HG03045 (cell line): ENCODE measurements around the gene EYS.
"Not testable (repeated sequence)": the region's sequence is repeated elsewhere in the genome, so short reads cannot be mapped to it uniquely, and the experiment has no call there.

ENCODE experiments used
- ATAC-seq: cut with Tn5 transposase; IDR thresholded peaks from one replicate; pipeline ENCODE4 v1.9.1; 2021; ENCODE audit warnings: mild to moderate bottlenecking, moderate library complexity; ENCODE audit not compliant: unreplicated experiment

Gene EYS

GRCh38 chr6:65113581-65113980 lies 593.4 kb downstream of the EYS start:
- ATAC-seq = no peak

- no peak for ATAC-seq
Observed at GRCh38 chr6:65112435-65112834, 594.6 kb downstream of the EYS start.

DNA sequence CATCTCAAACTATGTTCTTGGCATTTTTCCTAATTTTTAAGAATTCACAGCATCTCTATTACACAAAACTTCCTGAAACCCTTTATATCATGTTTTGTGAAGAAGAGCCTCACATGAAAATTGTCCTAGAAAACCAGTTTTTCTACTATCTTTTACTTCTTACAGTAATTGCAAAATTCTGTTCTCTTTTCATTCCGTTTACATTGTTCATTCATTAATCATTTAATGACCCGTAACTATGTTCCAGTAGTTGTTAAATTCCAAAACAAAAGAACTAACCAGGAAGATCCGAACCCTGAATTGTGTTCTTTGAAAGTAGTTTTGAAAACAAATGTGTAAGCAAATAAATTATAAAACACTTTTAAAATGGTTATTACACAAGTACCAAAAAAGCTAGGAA lies 597.0 kb downstream of the EYS start:
- ATAC-seq = no peak

GRCh38 chr6:65098349-65098748 lies 608.7 kb downstream of the EYS start:
- no peak for ATAC-seq

GRCh38 chr6:65091561-65091960 lies 615.5 kb downstream of the EYS start:
- ATAC-seq = no peak

DNA sequence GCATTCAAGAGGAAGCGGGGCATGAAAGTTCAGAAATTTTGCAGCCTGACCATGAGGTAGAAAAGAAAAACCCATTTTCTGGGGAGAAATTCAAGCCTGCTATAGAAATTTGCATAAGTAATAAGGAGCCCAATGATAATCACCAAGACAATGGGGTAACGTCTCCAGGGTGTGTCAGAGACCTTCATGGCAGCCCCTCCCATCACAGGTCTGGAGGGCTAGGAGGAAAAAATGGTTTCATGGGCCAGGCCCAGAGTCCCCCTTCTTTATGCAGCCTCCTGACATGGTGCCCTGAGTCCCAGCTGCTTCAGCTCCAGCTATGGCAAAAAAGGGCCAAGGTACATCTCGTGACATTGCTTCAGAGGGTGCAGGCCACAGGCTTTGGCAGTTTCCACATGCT lies 618.5 kb downstream of the EYS start:
- ATAC-seq = no peak

DNA sequence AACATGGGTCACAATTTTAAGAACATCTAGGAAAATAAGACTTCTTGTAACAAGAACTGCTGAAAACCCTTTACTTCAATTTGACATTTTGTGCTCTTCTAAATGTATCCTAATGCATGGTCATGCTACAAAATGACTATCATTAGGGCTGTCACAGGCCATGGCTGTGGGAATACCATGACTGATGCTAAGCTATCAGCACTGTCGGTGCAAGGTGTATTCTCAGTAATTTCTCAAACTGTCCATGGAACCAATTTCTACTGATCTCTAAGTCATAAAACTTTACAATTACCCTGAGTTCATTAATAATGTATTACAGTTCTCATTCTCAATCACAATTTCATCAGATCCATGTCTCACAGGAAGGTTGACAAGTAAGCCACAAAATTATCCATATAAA lies 625.3 kb downstream of the EYS start:
- ATAC-seq = no peak

DNA sequence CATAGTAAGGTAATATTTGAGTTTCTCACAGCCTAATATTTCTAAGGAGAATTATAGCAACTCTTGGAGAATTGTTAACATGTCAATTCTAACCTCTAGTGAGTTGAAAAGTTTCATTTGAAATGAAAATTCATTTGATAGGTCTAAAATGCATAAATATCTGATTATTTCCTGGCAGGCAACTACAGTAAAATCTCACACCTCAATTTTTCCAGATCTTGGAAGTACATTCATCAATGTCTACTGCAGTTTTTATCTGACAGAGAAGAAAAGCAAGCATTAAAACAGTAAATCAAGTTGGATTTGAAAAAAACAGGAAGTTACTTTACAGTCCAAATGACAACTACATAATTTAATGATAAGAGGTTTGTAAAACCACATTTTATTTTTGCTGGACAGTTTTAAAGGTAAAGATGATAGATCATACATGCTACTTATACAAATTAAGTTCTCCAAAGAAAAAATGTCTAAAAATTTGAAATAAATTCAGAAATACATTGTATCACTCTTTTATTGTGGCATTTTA lies 631.3 kb downstream of the EYS start:
- no peak for ATAC-seq

- no peak for ATAC-seq
Observed at GRCh38 chr6:65072500-65072899, 634.5 kb downstream of the EYS start.

- ATAC-seq = no peak
Observed at GRCh38 chr6:65071480-65071879, 635.5 kb downstream of the EYS start.

GRCh38 chr6:65064844-65065243 lies 642.2 kb downstream of the EYS start:
- no peak for ATAC-seq

GRCh38 chr6:65059568-65059967 lies 647.5 kb downstream of the EYS start:
- ATAC-seq = no peak

DNA sequence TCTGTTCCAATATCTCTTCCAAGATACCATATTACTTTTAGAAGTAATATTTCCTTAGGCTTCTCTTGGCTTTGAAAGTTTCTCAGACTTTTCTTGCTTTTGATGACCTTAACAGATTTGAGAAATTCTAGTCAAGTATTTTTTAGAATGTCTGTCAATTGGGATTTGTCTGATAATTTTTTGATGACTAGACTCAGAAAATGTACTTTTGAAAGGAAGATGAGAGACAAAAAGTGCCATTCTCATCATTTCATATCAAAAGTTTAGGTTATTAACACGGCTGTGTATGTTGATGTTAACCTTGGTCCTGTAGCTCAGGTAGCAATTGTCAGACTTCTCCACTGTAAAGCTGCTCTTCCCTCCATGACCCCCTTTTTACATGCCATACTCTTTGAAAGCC lies 651.5 kb downstream of the EYS start:
- no peak for ATAC-seq

- ATAC-seq = no peak
Observed at GRCh38 chr6:65052626-65053025, 654.4 kb downstream of the EYS start.

GRCh38 chr6:65045801-65046200 lies 661.2 kb downstream of the EYS start:
- no peak for ATAC-seq

GRCh38 chr6:65014006-65014405 lies 693.0 kb downstream of the EYS start:
- ATAC-seq = no peak

GRCh38 chr6:65006788-65007187 lies 700.2 kb downstream of the EYS start:
- ATAC-seq = no peak

GRCh38 chr6:65004283-65004682 lies 702.7 kb downstream of the EYS start:
- ATAC-seq = no peak

DNA sequence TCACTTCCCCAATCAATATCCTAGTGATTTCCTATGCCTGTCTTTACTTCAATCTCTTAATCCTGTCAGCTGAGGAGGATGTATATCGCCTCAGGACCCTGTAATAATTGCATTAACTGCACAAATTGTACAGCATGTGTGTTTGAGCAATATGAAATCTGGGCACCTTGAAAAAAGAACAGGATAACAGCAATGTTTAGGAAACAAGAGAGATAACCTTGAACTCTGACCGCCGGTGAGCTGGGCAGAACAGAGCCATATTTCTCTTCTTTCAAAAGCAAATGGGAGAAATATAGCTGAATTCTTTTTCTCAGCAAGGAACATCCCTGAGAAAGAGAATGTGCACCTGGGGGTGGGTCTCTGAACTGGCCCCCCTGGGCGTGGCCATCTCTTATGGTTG lies 704.1 kb downstream of the EYS start:
- ATAC-seq = not testable (repeated sequence)

DNA sequence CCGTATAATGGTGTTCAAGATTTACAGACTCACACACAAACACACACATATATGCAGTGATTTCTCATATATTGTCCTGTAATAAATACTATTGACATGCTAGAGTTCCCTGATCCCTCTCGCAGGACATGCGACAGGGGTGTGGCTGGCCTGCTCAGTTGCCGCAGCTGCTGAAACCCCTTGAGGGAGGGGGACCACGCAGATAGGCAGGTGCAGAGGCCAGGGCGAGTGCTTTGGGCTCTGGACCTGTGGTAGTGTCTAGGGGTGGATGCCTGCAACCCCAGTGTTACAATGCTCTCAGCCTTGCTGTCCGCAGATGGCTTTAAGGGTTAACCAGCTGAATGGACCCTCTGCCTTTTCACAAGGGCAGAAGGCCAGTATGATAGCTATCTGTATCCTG lies 706.2 kb downstream of the EYS start:
- no peak for ATAC-seq

GRCh38 chr6:64998204-64998603 lies 708.8 kb downstream of the EYS start:
- ATAC-seq = no peak

DNA sequence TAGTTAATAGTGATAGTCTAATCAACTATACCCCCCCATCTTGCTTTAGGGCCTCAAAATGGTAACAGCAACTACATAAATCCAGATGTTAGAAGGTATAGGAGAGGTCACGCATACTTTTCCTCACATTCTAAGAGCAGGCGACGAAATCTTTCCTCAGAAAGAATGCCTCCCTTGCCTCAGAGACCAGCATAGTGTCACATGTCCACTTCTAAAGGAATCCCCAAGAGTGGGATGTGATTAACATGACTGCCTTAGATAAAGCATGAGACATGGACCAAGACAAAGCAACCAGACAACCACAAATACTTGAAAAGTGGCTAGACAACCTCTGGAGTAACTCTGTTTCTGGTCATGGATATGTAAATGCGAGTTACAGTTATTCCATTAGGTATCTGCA lies 710.7 kb downstream of the EYS start:
- ATAC-seq = no peak

DNA sequence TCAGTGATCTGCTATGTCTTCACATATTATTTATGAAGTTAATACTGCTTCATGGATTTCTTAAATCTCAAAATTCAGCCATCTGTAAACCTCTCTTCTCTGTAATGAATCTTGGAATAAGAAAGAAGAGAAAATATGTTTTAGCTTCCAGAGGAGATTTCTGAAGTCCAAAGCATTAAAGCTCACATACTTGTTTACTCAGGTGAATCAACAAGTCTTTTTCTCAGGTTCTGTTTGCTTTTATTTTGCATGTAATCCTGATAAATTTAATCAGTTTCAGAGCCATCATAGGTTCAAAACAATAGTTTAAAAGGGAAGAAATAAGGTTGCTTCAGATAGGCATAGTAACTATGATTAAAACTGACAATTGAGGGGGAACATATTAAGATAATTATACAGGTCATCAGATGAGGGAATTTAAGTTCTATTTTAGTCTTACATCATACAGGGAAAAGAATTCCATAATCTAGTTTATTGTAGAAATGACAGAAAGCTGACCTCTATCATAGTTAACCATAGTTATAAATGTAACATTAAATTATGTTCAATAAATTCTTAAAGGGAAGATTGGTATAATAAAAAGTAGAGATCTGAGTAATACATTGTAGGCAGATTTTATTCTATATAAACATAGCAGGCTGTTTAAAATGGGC lies 716.2 kb downstream of the EYS start:
- no peak for ATAC-seq
